A673 (cell line): ENCODE data around the gene CAMTA2. TPM values are rescaled to one million over a fixed set of nuclear protein-coding genes. Genes with fewer than 3 reads are reported as not detected.
"Not testable (repeated sequence)": the region's sequence is repeated elsewhere in the genome, so short reads cannot be mapped to it uniquely, and the experiment has no call there.

Experiments
- BruUV-seq: library from RNA; stranded (reverse); fragments of 400-500 nt; replicated peaks from 2 replicates; lab custom pipeline; 2021; lab: Mats Ljungman, UMichigan
- CTCF ChIA-PET: fragments of 300-600 bp; sonication (Branson Sonifier 250); formaldehyde crosslinking; loops from one replicate; lab custom pipeline; 2022; ENCODE audit warnings: antibody characterized with exemption; lab: Charles Lee
- POLR2A ChIA-PET: fragments of 300-600 bp; sonication (Branson Sonifier 250); formaldehyde crosslinking; loops from one replicate; lab custom pipeline; 2022; ENCODE audit warnings: antibody characterized with exemption; ENCODE audit not compliant: low non-redundant PET; lab: Charles Lee
- DNase-seq: peaks from one replicate; pipeline ENCODE4 v3.0.0-alpha.2; 2015; ENCODE audit warnings: low spot score
- H3K27ac ChIP-seq: fragments of 200-600 bp; sonication (generic); 2 replicates; pipeline ENCODE4 v1.5.1; 2016; ENCODE audit warnings: mixed run types, low read depth, mild to moderate bottlenecking, mixed read lengths, antibody characterized with exemption, low read length; ENCODE audit not compliant: poor library complexity, severe bottlenecking
- H3K27me3 ChIP-seq: fragments of 200-600 bp; sonication (generic); replicated peaks from 2 replicates; pipeline ENCODE4 v1.6.1; 2017; ENCODE audit warnings: mixed run types, low read depth, mild to moderate bottlenecking, mixed read lengths, antibody characterized with exemption, low read length; ENCODE audit not compliant: insufficient read depth, poor library complexity
- H3K36me3 ChIP-seq: fragments of 200-600 bp; sonication (generic); 2 replicates; pipeline ENCODE4 v1.6.1; 2016; ENCODE audit warnings: mixed run types, mild to moderate bottlenecking, mixed read lengths, antibody characterized with exemption, low read length; ENCODE audit not compliant: insufficient read depth, poor library complexity, severe bottlenecking
- H3K4me1 ChIP-seq: fragments of 200-600 bp; sonication (generic); 2 replicates; pipeline ENCODE4 v1.6.1; 2017; ENCODE audit warnings: mixed run types, mild to moderate bottlenecking, mixed read lengths, antibody characterized with exemption, low read length; ENCODE audit not compliant: insufficient read depth, poor library complexity, severe bottlenecking
- H3K4me3 ChIP-seq: fragments of 200-600 bp; sonication (generic); 2 replicates; pipeline ENCODE4 v1.5.1; 2016; ENCODE audit warnings: low read depth, mixed run types, mild to moderate bottlenecking, mixed read lengths, low read length; ENCODE audit not compliant: poor library complexity, severe bottlenecking
- H3K9me3 ChIP-seq: fragments of 200-600 bp; sonication (generic); 2 replicates; pipeline ENCODE4 v1.6.1; 2016; ENCODE audit warnings: mixed run types, low read depth, mild to moderate bottlenecking, mixed read lengths, antibody characterized with exemption, low read length; ENCODE audit not compliant: poor library complexity, severe bottlenecking
- EZH2 ChIP-seq: fragments of 200-600 bp; sonication (generic); IDR thresholded peaks from 2 replicates; pipeline ENCODE4 v1.6.1; 2017; ENCODE audit warnings: borderline replicate concordance, low read depth, mild to moderate bottlenecking, mixed read lengths, antibody characterized with exemption, low read length; ENCODE audit not compliant: poor library complexity, severe bottlenecking
- intact Hi-C: fragments of 100-400 bp; cut with micrococcal nuclease; formaldehyde crosslinking; loops from one replicate; pipeline ENCODE4 v1.10.0; 2022; ENCODE audit not compliant: unreplicated experiment
- total RNA-seq: library from RNA; stranded (reverse); gene quantifications from 2 replicates; pipeline ENCODE4 v1.2.3, GENCODE V29; 2021
- TF ChIP-seq, protein P1 (sequence below): fragments of 300-800, 200-600 bp; sonication (generic); conservative IDR thresholded peaks from 2 replicates; pipeline ENCODE4 v1.5.1; 2017; ENCODE audit warnings: low read depth, mild to moderate bottlenecking, antibody characterized with exemption, low read length, moderate library complexity, mixed read lengths

The CAMTA2 gene
- total RNA-seq, 1 experiment from 2014 or later, result 16.3 TPM

DNA sequence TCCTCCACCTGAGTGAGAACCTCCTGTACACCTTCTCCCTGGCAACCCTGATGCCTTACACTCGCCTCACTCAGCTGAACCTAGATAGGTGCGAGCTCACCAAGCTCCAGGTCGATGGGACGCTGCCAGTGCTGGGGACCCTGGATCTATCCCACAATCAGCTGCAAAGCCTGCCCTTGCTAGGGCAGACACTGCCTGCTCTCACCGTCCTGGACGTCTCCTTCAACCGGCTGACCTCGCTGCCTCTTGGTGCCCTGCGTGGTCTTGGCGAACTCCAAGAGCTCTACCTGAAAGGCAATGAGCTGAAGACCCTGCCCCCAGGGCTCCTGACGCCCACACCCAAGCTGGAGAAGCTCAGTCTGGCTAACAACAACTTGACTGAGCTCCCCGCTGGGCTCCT is 54.7 kb downstream of the CAMTA2 start:
- Histone ChIP-seq H3K27ac (no peak overlapping the region), H3K27me3 (no peaks in the 10 kb centered on the region), H3K4me3 (no peak overlapping the region), H3K4me1 (no peaks in the 10 kb centered on the region), H3K36me3 (peaks cover 10% of the 10 kb centered on the region), H3K9me3 (no peaks in the 10 kb centered on the region)
- no peak for DNase-seq
- intact Hi-C loops, result no loop called here
- POLR2A ChIA-PET, result no interaction called here
- BruUV-seq, result no TSS peak
- CTCF ChIA-PET, result no interaction called here
- TF ChIP-seq EZH2, result no peak
- TF ChIP-seq, protein P1, sequence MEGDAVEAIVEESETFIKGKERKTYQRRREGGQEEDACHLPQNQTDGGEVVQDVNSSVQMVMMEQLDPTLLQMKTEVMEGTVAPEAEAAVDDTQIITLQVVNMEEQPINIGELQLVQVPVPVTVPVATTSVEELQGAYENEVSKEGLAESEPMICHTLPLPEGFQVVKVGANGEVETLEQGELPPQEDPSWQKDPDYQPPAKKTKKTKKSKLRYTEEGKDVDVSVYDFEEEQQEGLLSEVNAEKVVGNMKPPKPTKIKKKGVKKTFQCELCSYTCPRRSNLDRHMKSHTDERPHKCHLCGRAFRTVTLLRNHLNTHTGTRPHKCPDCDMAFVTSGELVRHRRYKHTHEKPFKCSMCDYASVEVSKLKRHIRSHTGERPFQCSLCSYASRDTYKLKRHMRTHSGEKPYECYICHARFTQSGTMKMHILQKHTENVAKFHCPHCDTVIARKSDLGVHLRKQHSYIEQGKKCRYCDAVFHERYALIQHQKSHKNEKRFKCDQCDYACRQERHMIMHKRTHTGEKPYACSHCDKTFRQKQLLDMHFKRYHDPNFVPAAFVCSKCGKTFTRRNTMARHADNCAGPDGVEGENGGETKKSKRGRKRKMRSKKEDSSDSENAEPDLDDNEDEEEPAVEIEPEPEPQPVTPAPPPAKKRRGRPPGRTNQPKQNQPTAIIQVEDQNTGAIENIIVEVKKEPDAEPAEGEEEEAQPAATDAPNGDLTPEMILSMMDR, result no peak

DNA sequence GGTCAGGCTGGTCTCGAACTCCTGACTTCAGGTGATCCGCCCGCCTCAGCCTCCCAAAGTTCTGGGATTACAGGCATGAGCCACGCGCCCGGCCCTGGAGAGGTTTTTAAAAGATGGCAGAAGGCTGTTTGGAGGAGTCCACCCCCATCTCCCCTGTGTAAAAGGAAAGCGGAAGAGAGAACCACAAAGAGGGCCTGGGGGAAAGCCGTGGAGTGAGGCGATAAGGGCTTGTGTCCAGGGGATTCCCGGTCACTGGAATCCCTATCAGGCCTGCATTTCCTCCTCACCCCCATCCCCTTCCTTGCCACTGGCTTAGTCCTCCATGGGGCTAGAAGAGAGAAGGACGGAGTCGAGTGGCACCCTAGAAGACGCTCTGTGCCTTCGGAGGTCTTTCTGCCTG is 55.5 kb downstream of the CAMTA2 start, which contains the start of gene GP1BA:
GP1BA (plus strand) TSS at position 315 of the 400 bp plus-strand sequence. CDS start 328 bp downstream, outside the sequence.
- H3K27ac ChIP-seq, result no peak within 1 kb of the TSS
- no peaks in the 10 kb centered on the region for H3K27me3 ChIP-seq
- H3K4me1 ChIP-seq, result no peaks in the 10 kb centered on the region
- intact Hi-C loops, result no loop called here
- ChIA-PET POLR2A (no interaction called here), CTCF (no interaction called here)
- no peaks in the 10 kb centered on the region for H3K9me3 ChIP-seq
- H3K36me3 ChIP-seq, result peaks cover 2% of the 10 kb centered on the region
- no peak for TF ChIP-seq EZH2
- TF ChIP-seq, protein P1, result no peak
- no peak within 1 kb of the TSS for H3K4me3 ChIP-seq
- no TSS peak for BruUV-seq
- no peak for DNase-seq

DNA sequence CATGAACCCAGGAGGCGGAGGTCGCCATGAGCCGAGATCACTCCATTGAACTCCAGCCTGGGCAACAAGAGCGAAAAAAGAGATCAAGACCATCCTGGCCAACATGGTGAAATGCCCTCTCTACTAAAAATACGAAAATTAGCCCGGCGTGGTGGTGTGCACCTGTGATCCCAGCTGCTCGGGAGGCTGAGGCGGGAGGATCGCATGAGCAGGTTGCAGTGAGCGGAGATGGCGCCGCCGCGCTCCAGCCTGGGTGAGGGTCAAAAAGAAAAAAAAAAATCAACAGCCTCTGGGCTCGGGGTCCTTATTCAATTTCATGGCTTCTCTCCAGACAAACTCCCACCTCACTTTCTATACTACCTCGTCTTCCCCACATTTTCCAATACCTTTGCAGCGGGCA is 58.6 kb downstream of the CAMTA2 start:
- no peak for TF ChIP-seq EZH2
- TF ChIP-seq, protein P1, result no peak
- CTCF ChIA-PET, result no interaction called here
- H3K9me3 ChIP-seq, result no peaks in the 10 kb centered on the region
- no peaks in the 10 kb centered on the region for H3K36me3 ChIP-seq
- intact Hi-C loops, result no loop called here
- BruUV-seq, result no TSS peak
- H3K4me1 ChIP-seq, result no peaks in the 10 kb centered on the region
- H3K27me3 ChIP-seq, result no peaks in the 10 kb centered on the region
- H3K4me3 ChIP-seq, result no peak overlapping the region
- DNase-seq, result no peak
- H3K27ac ChIP-seq, result no peak overlapping the region
- POLR2A ChIA-PET, result interaction anchor here (0.6 kb wide), 1 partner anchor 11 kb away, joined by 3 read pairs; the partner anchor contains the start of gene SLC25A11

DNA sequence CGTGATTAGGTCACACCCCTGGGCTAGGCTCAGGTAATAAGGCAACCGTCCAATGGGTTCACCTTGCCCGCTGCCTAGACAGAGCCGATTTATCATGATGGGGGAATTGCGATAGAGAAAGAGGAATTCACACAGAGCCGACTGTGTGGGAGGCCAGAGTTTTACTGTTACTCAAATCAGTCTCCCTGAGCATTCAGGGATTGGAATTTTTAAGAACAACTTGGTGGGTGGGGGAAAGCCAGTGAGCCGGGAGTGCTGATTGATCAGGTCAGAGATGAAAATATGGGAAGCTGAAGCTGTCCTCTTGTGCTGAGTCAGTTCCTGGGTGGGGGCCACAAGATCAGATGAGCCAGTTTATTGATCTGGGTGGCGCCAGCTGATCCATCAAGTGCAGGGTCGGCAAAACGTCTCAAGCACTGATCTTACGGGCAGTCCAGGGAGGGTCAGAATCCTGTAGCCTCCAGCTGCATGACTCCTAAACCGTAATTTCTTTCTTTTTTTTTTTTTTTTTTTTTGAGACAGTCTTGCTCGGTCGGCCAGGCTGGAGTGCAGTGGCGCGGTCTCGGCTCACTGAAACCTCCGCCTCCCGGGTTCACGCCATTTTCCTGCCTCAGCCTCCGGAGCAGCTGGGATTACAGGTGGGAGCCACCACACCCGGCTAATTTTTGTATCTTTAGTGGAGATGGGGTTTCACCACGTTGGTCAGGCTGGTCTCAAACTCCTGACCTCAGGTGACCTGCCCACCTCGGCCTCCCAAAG is 60.7 kb downstream of the CAMTA2 start:
- H3K4me1 ChIP-seq, H3K9me3 ChIP-seq, DNase-seq, CTCF ChIA-PET, intact Hi-C loops, H3K36me3 ChIP-seq, BruUV-seq, H3K4me3 ChIP-seq, H3K27me3 ChIP-seq, H3K27ac ChIP-seq: not testable (repeated sequence)
- POLR2A ChIA-PET, result interaction anchor here (0.7 kb wide), 1 partner anchor 18 kb away, joined by 4 read pairs; no protein-coding TSS in a partner anchor
